ENCODE results near the gene BSND. TPM values are rescaled to one million over a fixed set of nuclear protein-coding genes. Genes with fewer than 3 reads are reported as not detected.

Gene BSND
- total and polyA plus RNA-seq, 5 donors from 2014 or later: not detected

DNA sequence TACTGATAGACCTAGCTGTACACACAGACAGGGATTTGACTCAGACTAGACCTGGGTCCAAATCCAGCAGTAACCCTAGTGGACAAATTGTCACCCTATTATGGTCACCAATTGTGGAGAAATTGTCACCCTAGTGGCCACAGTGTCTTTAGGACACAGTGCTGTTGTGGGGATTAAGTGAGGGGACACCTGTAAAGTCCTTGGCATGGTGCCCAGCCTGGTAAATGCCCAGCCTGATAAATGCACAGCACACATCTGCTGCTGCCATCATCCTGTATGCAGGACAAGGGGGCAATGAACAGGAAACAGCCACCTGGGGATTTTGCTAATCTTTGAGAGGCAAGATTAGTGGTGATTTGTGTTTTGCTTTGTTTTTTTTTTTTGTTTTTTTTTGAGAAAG is 16.0 kb upstream of the BSND start:
- DNase-seq (no peak), ATAC-seq (ENCODE audit: low read depth in 2 of 2) (no peak)
- H3K27ac Mint-ChIP-seq: no peak overlapping the region
- Histone ChIP-seq H3K4me3 (ENCODE audit: low read depth, low read length) (no peak overlapping the region), H3K4me1 (ENCODE audit: control insufficient read depth, insufficient read depth, low read length, poor library complexity, severe bottlenecking) (no peaks in the 10 kb centered on the region), H3K9me3 (ENCODE audit: control insufficient read depth in 2 of 2, low read length in 2 of 2) (no peaks in the 10 kb centered on the region), H3K36me3 (ENCODE audit: control insufficient read depth, insufficient read depth, low read length) (no peaks in the 10 kb centered on the region), H3K27ac (ENCODE audit: insufficient read depth, low read length, poor library complexity, severe bottlenecking) (no peak overlapping the region), H3K27me3 (ENCODE audit: control insufficient read depth, insufficient read depth, low read length) (peaks cover 7% of the 10 kb centered on the region)
- H3K4me3 Mint-ChIP-seq: no peak overlapping the region
- no peaks in the 10 kb centered on the region for H3K36me3 Mint-ChIP-seq
- no peaks in the 10 kb centered on the region for H3K9me3 Mint-ChIP-seq
- H3K4me1 Mint-ChIP-seq: peaks cover 0 to 5% (median 0%) of the 10 kb centered on the region in 4 donors
- H3K27me3 Mint-ChIP-seq: peaks cover 39% of the 10 kb centered on the region

GRCh38 chr1:54984131-54984842 is 14.4 kb upstream of the BSND start:
- Mint-ChIP-seq H3K9me3 (no peaks in the 10 kb centered on the region), H3K4me3 (no peak overlapping the region), H3K27ac (no peak overlapping the region), H3K4me1 (peaks cover 0 to 5% (median 0%) of the 10 kb centered on the region in 4 donors), H3K36me3 (no peaks in the 10 kb centered on the region), H3K27me3 (peaks cover 27% of the 10 kb centered on the region)
- Histone ChIP-seq H3K27me3 (ENCODE audit: control insufficient read depth, insufficient read depth, low read length) (peaks cover 7% of the 10 kb centered on the region), H3K4me1 (ENCODE audit: control insufficient read depth, insufficient read depth, low read length, poor library complexity, severe bottlenecking) (no peaks in the 10 kb centered on the region), H3K27ac (ENCODE audit: insufficient read depth, low read length, poor library complexity, severe bottlenecking) (no peak overlapping the region), H3K4me3 (ENCODE audit: low read depth, low read length) (no peak overlapping the region), H3K9me3 (ENCODE audit: control insufficient read depth in 2 of 2, low read length in 2 of 2) (no peaks in the 10 kb centered on the region), H3K36me3 (ENCODE audit: control insufficient read depth, insufficient read depth, low read length) (no peaks in the 10 kb centered on the region)
- ATAC-seq (ENCODE audit: low read depth in 2 of 2): no peak
- DNase-seq: no peak

GRCh38 chr1:54985556-54985955 is 13.2 kb upstream of the BSND start:
- Mint-ChIP-seq H3K27me3 (peaks cover 22% of the 10 kb centered on the region), H3K9me3 (no peaks in the 10 kb centered on the region), H3K4me1 (peaks cover 0 to 5% (median 0%) of the 10 kb centered on the region in 4 donors), H3K27ac (no peak overlapping the region), H3K4me3 (no peak overlapping the region), H3K36me3 (no peaks in the 10 kb centered on the region)
- H3K27me3 ChIP-seq (ENCODE audit: control insufficient read depth, insufficient read depth, low read length): peaks cover 4% of the 10 kb centered on the region
- H3K9me3 ChIP-seq (ENCODE audit: control insufficient read depth in 2 of 2, low read length in 2 of 2): no peaks in the 10 kb centered on the region
- DNase-seq: no peak
- H3K4me3 ChIP-seq (ENCODE audit: low read depth, low read length): no peak overlapping the region
- no peaks in the 10 kb centered on the region for H3K4me1 ChIP-seq (ENCODE audit: control insufficient read depth, insufficient read depth, low read length, poor library complexity, severe bottlenecking)
- H3K36me3 ChIP-seq (ENCODE audit: control insufficient read depth, insufficient read depth, low read length): no peaks in the 10 kb centered on the region
- no peak overlapping the region for H3K27ac ChIP-seq (ENCODE audit: insufficient read depth, low read length, poor library complexity, severe bottlenecking)
- ATAC-seq (ENCODE audit: low read depth in 2 of 2): no peak

- no peaks in the 10 kb centered on the region for H3K36me3 Mint-ChIP-seq
- Histone ChIP-seq H3K27me3 (ENCODE audit: control insufficient read depth, insufficient read depth, low read length) (peaks cover 4% of the 10 kb centered on the region), H3K36me3 (ENCODE audit: control insufficient read depth, insufficient read depth, low read length) (no peaks in the 10 kb centered on the region), H3K27ac (ENCODE audit: insufficient read depth, low read length, poor library complexity, severe bottlenecking) (no peak overlapping the region), H3K9me3 (ENCODE audit: control insufficient read depth in 2 of 2, low read length in 2 of 2) (no peaks in the 10 kb centered on the region), H3K4me1 (ENCODE audit: control insufficient read depth, insufficient read depth, low read length, poor library complexity, severe bottlenecking) (no peaks in the 10 kb centered on the region), H3K4me3 (ENCODE audit: low read depth, low read length) (no peak overlapping the region)
- no peak for DNase-seq
- H3K4me1 Mint-ChIP-seq: peaks cover 0 to 3% (median 0%) of the 10 kb centered on the region in 4 donors
- peaks cover 21% of the 10 kb centered on the region for H3K27me3 Mint-ChIP-seq
- no peak overlapping the region for H3K27ac Mint-ChIP-seq
- no peak overlapping the region for H3K4me3 Mint-ChIP-seq
- no peaks in the 10 kb centered on the region for H3K9me3 Mint-ChIP-seq
- no peak for ATAC-seq (ENCODE audit: low read depth in 2 of 2)
Measured at GRCh38 chr1:54986025-54986424, 12.7 kb upstream of the BSND start.

DNA sequence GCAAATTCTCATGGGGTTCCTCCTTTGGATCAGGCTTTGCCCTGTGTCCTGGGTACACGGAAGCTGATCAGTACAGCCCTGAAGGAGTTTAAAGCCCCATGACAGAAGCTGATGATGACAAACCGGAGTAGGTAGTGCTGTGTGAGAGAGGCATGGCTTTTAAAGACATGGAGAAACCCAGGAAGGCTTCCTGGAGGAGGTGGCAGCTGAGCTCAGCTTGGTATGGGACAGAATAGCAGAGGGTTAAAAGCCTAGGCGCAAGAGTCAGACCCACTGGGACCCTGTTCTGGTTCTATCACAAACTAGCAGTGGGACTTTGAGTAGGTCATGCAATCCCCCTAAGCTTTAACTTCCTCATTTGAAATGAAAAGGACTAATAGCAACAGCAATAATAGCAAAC is 12.2 kb upstream of the BSND start:
- no peaks in the 10 kb centered on the region for H3K36me3 Mint-ChIP-seq
- H3K4me1 Mint-ChIP-seq: no peaks in the 10 kb centered on the region
- no peak overlapping the region for H3K4me3 Mint-ChIP-seq
- Histone ChIP-seq H3K27me3 (ENCODE audit: control insufficient read depth, insufficient read depth, low read length) (peaks cover 4% of the 10 kb centered on the region), H3K4me1 (ENCODE audit: control insufficient read depth, insufficient read depth, low read length, poor library complexity, severe bottlenecking) (no peaks in the 10 kb centered on the region), H3K9me3 (ENCODE audit: control insufficient read depth in 2 of 2, low read length in 2 of 2) (no peaks in the 10 kb centered on the region), H3K27ac (ENCODE audit: insufficient read depth, low read length, poor library complexity, severe bottlenecking) (no peak overlapping the region), H3K4me3 (ENCODE audit: low read depth, low read length) (no peak overlapping the region), H3K36me3 (ENCODE audit: control insufficient read depth, insufficient read depth, low read length) (no peaks in the 10 kb centered on the region)
- no peak overlapping the region for H3K27ac Mint-ChIP-seq
- ATAC-seq (ENCODE audit: low read depth in 2 of 2) (no peak), DNase-seq (no peak)
- H3K27me3 Mint-ChIP-seq: peaks cover 16% of the 10 kb centered on the region
- no peaks in the 10 kb centered on the region for H3K9me3 Mint-ChIP-seq

GRCh38 chr1:54987427-54987826 is 11.3 kb upstream of the BSND start:
- peaks cover 2% of the 10 kb centered on the region for H3K27me3 ChIP-seq (ENCODE audit: control insufficient read depth, insufficient read depth, low read length)
- DNase-seq (no peak), ATAC-seq (ENCODE audit: low read depth in 2 of 2) (no peak)
- no peak overlapping the region for H3K27ac ChIP-seq (ENCODE audit: insufficient read depth, low read length, poor library complexity, severe bottlenecking)
- no peak overlapping the region for H3K4me3 Mint-ChIP-seq
- H3K9me3 Mint-ChIP-seq: no peaks in the 10 kb centered on the region
- no peaks in the 10 kb centered on the region for H3K4me1 ChIP-seq (ENCODE audit: control insufficient read depth, insufficient read depth, low read length, poor library complexity, severe bottlenecking)
- no peak overlapping the region for H3K27ac Mint-ChIP-seq
- H3K4me1 Mint-ChIP-seq: no peaks in the 10 kb centered on the region
- peaks cover 9% of the 10 kb centered on the region for H3K27me3 Mint-ChIP-seq
- H3K36me3 ChIP-seq (ENCODE audit: control insufficient read depth, insufficient read depth, low read length): no peaks in the 10 kb centered on the region
- H3K4me3 ChIP-seq (ENCODE audit: low read depth, low read length): no peak overlapping the region
- H3K36me3 Mint-ChIP-seq: no peaks in the 10 kb centered on the region
- no peaks in the 10 kb centered on the region for H3K9me3 ChIP-seq (ENCODE audit: control insufficient read depth in 2 of 2, low read length in 2 of 2)

DNA sequence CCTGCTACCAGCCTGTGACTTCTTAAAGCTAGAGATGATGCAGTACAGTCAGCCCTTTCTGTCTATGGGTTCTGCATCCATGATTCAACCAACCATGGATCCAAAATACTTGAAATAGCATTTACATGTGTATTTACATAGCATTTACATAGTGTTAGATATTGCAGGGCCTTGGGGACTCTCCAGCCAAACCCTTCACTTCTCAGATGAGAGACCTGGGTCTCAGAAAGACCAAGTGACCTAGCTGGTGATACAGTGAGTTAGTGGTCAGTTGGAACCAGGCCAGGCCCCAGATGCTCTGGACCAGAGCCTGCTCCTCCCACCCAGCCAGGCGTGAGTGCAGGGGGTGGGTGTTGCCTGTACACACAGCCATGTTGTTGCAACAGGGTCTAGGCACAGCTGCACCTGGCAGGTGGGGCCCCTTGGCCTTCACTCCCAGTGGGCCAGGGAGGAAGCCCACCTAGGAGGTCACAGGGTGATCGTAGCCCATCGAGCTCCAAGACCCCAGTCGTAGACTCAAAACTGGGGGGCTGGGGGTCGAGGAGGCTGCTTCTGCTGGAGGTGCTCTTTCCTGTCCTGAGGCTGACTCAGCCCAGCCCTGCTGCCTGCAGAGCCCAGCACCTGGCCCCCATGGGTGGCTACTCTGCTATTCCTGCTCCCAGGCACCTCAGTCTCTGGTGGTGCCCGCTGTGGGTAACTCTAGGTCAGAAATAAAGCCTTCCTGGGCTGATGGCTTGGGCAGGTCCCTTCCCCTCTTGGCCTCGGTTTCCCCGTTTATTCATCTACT is 10.6 kb upstream of the BSND start:
- Histone ChIP-seq H3K27ac (ENCODE audit: insufficient read depth, low read length, poor library complexity, severe bottlenecking) (no peak overlapping the region), H3K4me1 (ENCODE audit: control insufficient read depth, insufficient read depth, low read length, poor library complexity, severe bottlenecking) (no peaks in the 10 kb centered on the region), H3K4me3 (ENCODE audit: low read depth, low read length) (no peak overlapping the region), H3K36me3 (ENCODE audit: control insufficient read depth, insufficient read depth, low read length) (no peaks in the 10 kb centered on the region), H3K9me3 (ENCODE audit: control insufficient read depth in 2 of 2, low read length in 2 of 2) (no peaks in the 10 kb centered on the region), H3K27me3 (ENCODE audit: control insufficient read depth, insufficient read depth, low read length) (no peaks in the 10 kb centered on the region)
- Mint-ChIP-seq H3K4me1 (no peaks in the 10 kb centered on the region), H3K4me3 (no peak overlapping the region), H3K27ac (no peak overlapping the region), H3K9me3 (no peaks in the 10 kb centered on the region), H3K36me3 (no peaks in the 10 kb centered on the region), H3K27me3 (peaks cover 9% of the 10 kb centered on the region)
- no peak for ATAC-seq (ENCODE audit: low read depth in 2 of 2)
- no peak for DNase-seq

DNA sequence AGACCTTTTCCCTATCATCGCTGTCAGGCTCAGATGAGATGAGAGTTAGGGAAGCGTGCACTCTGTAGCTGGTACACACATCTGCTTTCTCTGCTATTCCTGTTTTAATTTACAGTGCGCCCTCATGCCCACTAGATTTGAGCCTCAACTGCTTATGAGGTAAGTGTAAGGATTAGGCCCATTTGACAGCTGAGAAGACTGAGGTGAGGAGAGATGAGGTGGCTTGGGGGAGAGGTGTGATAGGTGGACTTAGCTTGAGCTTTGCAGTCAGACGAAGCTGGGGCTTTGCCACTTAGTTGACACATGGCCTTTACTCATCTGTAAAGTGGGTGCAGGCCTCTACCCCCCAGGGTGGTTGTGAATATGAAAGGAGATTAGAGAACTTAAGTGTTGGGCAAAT is 9.8 kb upstream of the BSND start:
- ATAC-seq (ENCODE audit: low read depth in 2 of 2) (no peak), DNase-seq (no peak)
- Mint-ChIP-seq H3K27ac (no peak overlapping the region), H3K4me3 (no peak overlapping the region), H3K4me1 (no peaks in the 10 kb centered on the region), H3K36me3 (no peaks in the 10 kb centered on the region), H3K27me3 (peaks cover 1% of the 10 kb centered on the region), H3K9me3 (no peaks in the 10 kb centered on the region)
- Histone ChIP-seq H3K4me3 (ENCODE audit: low read depth, low read length) (no peak overlapping the region), H3K4me1 (ENCODE audit: control insufficient read depth, insufficient read depth, low read length, poor library complexity, severe bottlenecking) (no peaks in the 10 kb centered on the region), H3K36me3 (ENCODE audit: control insufficient read depth, insufficient read depth, low read length) (no peaks in the 10 kb centered on the region), H3K27me3 (ENCODE audit: control insufficient read depth, insufficient read depth, low read length) (no peaks in the 10 kb centered on the region), H3K27ac (ENCODE audit: insufficient read depth, low read length, poor library complexity, severe bottlenecking) (no peak overlapping the region), H3K9me3 (ENCODE audit: control insufficient read depth in 2 of 2, low read length in 2 of 2) (no peaks in the 10 kb centered on the region)
